ENCODE data around the gene SMLR1.

SMLR1 gene

GRCh38 chr6:130885392-130886192, 58.4 kb downstream of the SMLR1 start:
- peak in 6 of 10 donors; percentile 21 to 85 (median 70) for DNase-seq
- intact Hi-C loops (cut with DNase I): loop anchor here (1.0 to 10.0 kb wide), 3 partner anchors 59 to 282 kb away; no protein-coding TSS in a partner anchor
